Activated T-helper 1 cell treated with anti-CD3 and anti-CD28 coated beads, Interleukin-2, amount 50 U/mL, for 16 hours (primary cell): ENCODE results near the gene BCL2L11.
"Not testable (repeated sequence)": the region's sequence is repeated elsewhere in the genome, so short reads cannot be mapped to it uniquely, and the experiment has no call there.

Experiments used
- DNase-seq, 2 donors: peaks; one replicate each; pipeline ENCODE4 v3.0.0-alpha.2; 2020; ENCODE audit warnings: low read depth in 1 of 2, low spot score in 1 of 2

BCL2L11 gene, protein sequence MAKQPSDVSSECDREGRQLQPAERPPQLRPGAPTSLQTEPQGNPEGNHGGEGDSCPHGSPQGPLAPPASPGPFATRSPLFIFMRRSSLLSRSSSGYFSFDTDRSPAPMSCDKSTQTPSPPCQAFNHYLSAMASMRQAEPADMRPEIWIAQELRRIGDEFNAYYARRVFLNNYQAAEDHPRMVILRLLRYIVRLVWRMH

DNA sequence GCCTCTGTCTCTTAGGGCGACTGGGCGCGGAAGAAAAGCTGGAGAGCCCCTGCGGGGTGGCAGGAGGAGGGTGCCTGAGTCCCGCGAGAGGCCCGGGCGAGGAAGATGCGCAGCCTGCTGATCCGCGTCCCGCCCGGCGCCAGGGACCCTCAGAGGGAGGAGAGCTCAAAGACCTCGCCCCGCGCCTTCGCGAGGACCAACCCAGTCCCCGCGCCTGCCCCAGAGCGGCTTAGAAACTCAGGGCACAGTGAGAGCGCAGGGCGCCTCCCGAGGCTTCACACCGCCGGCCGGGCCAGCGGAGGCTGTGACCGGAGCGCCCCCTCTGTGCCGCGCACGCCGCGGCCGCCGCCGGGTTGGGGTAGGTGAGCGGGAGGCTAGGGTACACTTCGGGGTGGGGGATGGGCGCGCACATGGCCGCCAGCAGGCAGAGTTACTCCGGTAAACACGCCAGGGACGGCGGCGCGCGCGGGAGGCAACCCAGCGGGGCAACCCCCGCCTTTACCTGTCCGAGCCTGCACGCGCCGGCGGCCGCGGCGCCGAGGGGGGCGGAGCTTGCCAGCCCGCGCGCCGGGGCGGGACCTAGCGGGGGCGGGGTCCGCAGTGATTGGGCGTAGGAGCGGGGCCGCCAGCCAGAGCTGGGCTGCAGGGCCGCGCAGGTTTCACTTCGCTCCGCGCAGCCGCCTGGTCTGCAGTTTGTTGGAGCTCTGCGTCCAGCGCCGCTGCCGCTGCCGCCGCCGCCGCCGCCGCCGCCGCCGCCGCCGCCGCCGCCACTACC, at the start of gene BCL2L11:
Gene BCL2L11, plus strand, starts transcription at position 662 of the 775 bp plus-strand sequence. CDS start 2,832 bp downstream, outside the sequence.
- DNase-seq = peak; percentile 71 to 84

DNA sequence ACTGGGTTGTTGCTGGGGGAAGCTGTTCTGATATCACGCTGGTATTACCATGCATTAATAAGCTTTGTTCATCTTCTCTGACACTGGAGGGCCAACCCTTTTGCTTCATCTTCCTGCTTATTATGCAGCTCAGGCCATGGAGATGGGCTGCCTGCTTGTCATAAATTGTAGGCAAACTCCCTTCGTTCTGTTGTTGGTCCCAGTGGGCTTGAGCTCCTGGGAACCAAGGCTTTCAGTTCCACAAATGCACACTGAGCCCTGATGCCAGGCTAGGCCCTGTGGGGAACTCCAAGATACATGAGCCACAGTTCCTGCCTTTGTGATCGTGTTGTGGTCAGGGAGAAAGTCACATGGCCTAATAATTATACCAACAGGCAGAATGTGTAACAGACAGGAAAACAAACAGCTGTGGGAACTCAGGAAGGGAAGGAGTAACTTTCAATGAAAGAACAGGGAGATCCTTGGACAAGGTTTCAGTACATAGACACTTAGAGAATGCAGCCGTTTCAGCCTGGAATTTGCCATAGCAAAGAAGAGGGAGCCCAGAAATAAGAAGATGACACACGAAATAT, 49.0 kb upstream of the BCL2L11 start:
- DNase-seq = no peak

DNA sequence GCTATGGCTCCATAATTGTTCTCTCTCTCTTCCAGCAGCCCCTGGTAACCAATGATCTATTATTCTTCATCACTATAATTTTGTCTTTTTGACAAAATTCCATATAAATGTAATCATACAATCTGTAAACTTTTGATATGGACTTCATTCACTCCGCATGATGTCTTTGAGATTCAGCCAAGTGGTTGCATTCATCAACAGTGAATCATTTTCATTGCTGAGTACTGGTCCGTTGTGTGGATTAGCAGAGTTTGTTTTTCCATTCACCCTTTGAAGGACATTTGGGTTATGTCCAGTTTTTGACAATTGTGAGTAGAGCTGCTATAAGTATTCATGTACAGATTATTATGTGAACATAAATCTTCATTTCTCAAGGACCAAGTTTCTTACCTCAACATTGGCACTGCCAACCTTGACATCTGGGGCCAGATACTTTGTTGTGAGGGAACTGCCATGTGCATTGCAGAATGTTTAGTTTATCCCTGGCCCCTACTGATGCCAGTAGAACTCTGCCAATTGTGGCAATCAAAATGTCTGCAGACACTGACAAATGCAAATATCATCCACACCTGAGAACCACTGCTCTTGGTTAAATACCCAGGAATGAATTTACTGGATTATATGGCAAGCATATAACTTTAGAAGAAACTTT, 48.4 kb upstream of the BCL2L11 start:
- DNase-seq = no peak

DNA sequence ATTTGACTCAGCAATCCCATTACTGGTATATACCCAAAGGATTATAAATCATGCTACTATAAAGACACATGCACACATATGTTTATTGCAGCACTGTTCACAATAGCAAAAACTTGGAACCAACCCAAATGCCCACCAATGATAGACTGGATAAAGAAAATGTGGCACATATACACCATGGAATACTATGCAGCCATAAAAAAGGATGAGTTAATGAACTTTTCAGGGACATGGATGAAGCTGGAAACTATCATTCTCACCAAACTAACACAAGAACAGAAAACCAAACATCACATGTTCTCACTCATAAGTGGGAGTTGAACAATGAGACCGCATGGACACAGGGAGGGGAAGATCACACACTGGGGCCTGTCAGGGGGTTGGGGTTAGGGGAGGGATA, 38.1 kb upstream of the BCL2L11 start:
- not testable (repeated sequence) for DNase-seq

DNA sequence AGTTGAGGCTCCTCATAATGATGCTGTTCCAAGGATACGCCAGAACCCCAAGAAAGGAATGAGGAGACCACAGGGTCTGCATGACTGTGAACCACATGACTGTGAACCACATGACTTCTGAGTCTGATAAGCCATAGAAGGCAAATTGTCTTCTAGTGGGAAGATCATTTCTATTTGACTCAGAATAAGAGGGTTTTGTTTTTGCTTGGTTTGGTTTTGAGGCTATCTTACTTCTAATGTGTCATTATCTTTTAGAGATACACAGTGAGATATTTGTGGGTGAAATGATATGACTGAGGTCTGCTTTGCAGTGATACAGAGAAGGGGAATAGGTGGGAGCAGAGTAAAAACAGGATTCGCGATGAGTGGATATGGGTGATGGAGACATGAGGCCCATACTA, 28.9 kb upstream of the BCL2L11 start:
- DNase-seq = no peak

DNA sequence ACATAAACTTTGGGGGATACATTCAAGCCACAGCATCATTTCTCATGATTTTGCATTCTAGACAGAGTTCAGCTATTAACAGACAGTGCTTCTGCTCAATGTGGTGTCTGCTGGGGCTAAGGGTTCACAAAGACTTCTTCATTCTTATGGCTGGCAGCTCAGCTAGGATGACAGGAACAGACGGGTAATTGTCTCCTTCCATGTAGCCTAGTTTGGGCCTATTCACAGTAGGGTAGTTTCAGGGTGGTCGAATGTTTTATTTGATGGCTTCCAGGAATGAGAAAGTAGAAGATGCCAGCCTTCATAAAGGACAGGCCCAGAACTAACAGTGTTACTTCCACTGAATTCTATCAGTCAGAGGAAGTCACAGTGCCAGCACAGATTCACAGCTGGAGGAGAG, 26.0 kb upstream of the BCL2L11 start:
- DNase-seq = no peak

DNA sequence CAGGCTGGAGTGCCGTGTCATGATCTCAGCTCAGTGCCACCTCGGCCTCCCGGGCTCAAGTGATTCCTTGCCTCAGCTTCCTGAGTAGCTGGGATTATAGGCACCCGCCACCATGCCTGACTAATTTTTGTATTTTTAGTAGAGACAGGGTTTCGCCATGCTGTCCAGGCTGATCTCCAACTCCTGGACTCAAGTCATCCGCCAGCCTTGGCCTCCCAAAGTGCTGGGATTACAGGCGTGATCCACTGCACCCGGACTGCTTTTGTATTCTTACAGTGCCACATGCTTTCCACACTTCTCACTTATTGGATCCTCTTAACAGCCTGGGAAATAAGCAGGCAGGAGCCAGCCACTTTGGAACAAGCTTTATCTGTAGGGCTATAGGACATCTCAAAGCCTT, 25.3 kb upstream of the BCL2L11 start:
- no peak for DNase-seq

DNA sequence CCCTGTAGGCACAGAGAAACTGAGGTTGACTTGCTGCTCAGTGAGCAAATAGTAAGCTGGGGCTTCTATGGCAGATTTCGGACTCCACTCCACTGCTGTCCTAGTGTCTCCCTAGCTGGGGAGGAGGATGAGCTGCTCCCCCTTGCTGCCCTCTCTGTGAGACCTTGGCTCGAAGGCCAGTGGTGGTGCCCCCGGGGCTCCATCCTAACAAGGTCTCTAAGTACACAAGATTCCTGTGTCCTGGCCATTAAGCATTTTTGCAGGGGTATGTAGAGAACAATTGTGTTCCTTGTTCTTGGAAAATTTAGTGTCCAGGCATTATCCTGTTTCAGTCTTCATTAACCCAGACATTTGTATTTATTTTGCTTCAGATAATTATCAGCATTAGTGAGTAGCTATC, 21.3 kb upstream of the BCL2L11 start:
- DNase-seq = no peak

DNA sequence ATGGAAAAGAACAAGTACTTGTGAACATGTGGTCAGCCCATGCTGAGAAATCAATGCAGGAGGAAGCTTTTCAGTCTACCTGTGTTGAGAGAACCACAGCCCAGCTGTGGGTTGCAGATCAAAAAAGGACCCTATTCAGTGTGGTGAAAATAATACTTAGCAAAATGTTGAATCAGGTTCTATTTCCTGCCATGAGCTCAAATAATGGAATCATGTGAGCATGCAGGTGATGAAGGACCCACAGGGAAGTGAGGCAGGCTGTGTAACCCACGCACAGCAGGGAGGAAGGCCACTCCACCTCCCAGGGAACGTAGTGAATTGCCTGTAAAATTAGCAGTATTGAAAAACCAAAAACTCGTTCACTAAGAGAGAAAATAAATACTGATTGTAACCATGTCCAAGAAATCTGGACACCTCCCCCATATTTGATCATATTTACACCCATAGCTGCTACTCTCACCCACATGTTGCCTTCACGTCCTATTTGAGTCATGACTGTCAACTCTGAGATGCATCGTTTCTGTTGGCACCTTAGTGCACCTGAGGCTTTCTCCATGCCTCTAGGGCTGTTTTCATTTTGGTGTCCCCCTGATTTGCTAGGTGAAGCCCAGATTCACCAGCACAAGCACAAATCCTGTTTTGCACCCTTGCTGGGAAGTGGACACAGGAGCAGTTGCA, 20.5 kb upstream of the BCL2L11 start:
- DNase-seq = no peak

DNA sequence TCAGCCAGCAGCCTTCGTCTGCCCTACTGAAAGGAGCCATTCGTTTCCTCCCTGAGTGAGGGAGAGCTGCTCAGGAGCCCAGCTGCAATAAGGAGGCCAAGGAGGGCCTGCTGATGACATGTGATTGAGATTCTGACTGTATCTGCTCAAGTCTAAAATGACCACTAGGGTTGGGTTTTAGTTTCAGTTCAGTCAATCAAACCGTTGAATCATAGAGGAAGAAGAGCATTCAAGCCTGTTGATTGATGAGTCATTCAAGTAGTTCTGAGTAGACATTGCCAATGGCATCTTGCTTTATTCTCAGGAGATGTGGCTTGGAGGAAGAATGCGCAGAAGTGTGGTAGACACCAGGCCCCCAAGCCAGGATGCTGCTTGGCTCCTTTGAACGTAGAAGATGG, 19.9 kb upstream of the BCL2L11 start:
- no peak for DNase-seq

DNA sequence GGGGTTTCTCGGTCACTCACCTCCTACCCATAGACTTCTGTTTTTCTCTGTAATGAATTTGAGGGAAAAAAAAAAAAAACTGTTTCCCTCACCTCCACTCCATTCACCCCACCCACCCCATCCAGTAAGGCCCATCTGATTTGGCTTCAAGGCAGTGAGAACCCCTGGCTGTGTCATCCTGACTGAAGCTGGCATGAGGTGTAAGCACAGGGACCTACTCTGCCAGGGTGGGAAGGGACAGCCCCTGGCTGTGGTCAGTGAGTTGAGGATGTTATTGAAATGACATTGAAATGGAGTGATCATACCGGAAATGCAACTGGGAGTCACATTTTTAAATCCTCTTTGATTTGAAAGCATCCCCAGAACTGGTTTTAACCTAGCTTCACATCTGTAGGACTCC, 19.1 kb upstream of the BCL2L11 start:
- no peak for DNase-seq

DNA sequence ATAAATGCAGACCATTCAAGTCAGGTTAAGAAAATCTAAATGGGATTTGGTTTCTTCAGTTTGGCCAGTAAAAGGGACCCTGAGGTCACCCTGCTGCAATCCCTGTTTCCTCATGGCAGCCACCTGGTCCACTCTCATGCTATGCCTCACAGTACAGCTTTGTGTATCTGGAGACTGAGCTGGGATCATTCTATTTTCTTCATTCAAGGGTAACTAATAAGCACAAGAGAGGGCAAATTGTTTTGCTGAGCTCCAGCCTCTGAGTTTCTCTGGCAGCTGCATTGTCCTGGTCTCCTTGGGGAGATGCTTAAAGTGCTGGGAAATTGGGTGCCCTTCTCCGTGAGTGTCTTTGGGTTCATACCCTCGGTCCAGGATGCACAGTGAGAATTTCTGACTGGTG, 18.5 kb upstream of the BCL2L11 start:
- no peak for DNase-seq

DNA sequence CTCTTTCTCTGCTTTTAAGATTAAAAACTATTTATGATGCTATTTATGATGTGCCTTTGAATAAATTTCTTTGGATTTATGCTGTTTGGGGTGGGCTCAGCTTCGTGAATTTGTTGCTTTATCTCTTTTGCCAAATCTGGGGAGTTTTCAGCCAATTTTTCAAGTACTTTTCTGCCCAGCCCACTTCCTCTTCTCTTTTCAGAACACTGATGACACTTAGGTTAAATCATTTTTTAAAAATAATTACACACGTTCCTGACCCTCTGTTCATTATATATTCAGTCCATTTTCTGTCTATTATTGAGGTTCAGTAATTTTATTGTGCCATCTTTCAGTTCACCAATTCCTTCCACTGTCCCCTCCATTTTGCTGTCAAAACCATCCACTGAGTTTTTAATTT, 14.8 kb upstream of the BCL2L11 start:
- DNase-seq = no peak

DNA sequence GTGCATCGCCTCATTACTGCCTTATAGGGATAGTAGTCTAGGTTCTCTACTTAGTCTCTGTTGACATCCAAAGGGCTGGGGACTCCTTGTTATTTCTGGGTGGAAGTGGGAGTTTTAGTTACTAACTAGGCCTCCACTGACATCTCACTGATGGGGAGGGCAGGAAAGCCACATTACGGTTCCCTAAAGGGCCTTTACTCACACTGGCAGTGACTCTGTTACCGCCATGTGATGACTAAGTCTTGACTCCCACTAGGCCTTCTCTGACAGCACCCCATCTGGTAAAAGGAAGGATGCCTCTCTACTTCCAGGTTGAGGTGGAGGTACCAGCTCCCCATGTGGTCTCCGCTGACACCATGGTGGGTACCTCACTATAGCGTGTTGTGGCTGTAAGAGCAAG, 14.0 kb upstream of the BCL2L11 start:
- DNase-seq = no peak

DNA sequence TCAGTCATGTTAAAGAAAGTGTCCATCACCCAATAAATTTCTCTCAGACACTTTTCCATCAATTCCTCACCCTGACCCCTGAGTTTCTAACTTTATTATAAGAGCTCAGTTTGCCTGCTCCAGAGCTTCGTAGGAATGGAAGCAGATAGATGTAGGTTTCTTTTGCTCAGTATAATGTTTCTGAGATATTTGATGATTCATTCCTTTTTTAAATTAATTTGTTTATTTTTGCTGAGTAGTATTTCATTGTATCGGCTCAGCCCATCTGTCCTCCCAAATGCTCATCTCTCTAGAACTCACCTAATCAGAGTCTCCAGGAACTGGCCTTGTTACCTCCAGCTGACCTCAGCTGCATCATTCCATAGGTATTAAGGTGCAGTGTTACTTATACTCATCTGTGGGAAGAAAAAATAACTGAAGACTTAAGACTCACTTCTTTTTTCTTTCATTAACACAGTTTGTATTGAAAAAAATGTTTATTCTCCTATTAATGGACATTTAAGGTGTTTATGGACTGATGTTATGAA, 11.9 kb upstream of the BCL2L11 start:
- no peak for DNase-seq

DNA sequence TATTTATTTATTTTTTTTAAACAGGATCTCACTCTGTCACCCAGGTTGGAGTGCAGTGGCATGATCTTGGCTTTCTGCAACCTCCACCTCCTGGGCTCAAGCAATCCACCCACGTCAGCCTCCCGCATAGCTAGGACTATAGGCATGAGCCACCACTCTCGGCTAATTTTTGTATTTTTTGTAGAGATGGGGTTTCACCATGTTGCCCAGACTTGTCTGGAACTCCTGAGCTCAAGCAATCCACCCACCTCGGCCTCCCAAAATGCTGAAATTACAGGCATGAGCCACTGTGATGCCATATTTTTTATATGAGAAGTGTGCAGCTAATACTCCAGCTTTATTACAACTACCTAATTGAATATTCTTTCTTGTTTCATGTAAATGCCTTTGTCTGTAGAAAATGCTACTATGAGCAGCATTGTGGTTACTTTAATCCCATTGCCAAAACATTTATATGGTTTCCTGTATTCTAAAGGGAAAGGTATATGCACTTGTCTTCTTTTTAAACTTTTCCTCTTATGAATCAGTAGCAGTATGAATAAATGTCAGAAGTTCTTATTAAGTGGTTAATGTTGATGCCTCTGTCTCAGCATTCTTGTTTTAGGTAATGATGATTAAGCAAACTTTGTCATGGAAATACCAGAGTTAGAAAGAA, 9.5 kb upstream of the BCL2L11 start:
- no peak for DNase-seq

DNA sequence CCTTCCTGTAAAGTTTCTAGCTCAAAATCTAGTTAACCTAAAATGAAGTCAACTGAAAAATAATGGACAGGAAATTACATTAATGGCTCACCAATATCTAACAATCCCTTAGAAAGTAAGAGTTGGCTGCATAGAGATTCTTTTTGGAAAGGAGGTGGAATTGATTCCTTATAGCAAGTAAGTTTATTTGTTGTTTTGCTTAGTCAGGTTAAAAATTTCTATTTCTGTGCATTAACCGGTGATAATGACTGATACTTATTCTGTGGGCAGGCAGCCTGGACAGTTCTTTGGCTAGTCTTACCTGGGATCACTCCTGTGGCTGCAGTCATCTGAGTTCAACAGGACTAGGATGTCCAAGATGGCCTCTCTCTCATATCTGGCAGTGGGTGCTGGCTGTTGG, 6.9 kb upstream of the BCL2L11 start:
- DNase-seq = no peak

DNA sequence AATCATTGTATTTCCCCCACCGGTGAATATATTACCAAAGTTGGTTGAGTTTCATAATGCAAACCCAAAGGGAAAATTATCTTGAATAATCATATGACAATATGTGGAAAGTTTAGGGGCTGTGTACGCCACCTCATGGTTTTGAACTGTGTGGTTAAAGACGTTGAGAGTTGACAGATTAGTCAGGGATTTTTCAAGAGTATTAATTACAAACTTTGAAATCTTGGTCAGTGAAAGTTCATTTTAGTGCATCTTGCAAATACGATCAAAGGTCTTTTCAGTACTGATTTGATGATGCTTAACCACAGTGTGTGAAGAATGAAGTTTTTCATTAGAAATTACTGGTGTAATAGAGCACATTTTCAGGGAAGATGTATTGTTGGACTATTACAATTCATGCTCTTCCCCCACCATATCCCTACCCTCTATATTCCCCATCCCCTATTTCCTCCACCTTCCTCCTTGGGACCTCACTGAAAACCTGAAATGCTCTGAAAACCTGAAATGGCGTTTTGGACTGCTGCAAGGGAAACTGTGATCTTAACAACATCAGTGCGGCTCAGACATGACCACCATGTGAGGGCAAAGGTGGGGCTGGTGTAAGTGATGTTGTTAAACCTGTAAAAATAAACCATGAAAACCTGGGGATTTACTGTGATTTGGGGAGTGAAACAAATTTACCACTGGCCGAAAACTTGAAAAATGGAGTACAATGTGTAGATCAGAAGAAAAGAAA, 4.5 kb upstream of the BCL2L11 start:
- DNase-seq = no peak

DNA sequence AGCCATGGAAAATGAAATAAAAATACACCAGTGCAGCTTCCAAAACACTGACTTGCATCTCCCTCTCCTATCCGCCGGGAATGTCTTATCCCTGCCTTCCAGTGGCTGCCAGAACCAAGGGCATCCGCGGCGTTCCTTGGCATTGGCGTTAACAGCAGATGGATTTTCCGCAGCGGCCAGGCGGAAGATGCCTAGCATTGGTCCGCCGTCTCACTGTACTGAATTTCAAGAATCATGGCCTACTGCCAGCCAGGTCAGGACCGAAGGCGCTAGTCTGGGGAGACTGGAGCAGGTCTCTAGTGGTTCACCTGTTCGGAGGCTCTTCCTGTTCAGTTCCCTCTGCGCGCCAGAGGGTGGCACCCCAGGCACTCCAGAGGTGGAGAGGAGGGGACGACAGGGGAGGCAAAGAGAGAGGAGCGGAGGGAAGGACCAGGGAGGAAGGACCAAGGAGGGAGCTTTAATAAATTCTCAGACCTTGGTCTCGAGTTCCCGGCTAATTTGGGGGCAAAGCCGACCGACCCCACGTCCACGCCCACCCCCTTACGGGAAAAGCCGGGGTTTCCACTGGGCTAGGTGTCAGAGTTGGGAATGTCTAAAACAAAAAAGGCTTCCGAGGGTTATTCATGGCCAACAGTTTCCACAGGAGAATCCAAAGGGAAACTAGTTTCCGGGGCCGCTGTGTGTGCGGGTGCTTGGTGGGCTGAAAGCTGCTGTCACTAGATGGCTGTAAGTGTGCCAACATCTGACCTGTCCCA, 3.7 kb upstream of the BCL2L11 start:
- DNase-seq = peak; percentile 25 to 39
